Cortex of kidney (tissue), 1 donor: ENCODE data around the gene EXOC4.
"Not testable (repeated sequence)": the region's sequence is repeated elsewhere in the genome, so short reads cannot be mapped to it uniquely, and the experiment has no call there.

Experiments
- DNase-seq: peaks from one replicate; lab custom pipeline; 2025; lab: John Stamatoyannopoulos, UW

EXOC4 gene

DNA sequence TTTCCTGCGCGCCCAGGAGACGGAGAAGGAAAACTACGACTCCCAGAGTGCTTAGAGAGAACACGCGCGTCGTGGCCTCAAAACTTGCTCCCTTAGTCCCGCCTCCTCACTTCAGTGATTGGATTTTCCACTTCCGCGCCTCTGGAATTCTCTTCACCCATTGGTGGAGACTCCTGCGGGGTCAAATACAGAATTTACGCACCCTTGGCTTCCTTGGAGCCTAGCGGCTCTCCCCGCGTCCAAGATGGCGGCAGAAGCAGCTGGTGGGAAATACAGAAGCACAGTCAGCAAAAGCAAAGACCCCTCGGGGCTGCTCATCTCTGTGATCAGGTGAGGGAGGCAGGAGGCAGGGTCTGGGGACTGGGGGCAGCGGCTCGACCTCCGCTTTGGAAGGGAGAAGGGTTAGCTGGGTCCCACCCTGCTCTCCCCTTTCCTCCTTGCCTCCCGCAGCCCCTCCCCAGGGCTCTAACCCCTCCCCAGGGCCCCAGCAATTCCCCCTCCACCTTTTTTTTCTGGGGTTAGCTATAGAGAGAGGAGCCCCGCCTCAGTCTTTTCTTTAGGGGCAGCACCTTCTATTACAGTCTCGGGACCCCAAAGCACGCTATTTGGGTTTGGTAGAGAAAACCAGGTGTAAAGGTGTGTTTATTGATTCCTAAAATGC is at the start of gene EXOC4:
TSS of gene EXOC4 (plus strand) at position 221 of the 661 bp plus-strand sequence.
- no peak for DNase-seq

DNA sequence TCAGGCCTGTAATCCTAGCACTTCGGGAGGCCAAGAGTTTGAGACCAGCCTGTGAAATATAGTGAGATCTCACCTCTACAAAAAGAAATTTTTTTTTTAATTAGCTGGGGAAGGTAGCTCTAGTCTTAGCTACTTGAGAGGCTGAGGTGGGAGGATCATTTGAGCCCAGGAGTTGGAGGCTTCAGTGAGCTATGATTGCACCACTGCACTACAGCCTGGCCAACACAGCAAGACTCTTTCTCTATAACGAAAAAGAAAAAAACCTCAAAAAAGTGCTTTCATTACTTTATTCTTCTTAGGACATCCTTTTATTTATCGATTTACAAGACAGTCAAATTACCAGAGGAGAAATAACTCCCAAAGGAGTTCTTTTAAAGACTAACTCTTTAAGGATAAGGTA is 49.4 kb upstream of the EXOC4 start:
- no peak for DNase-seq

DNA sequence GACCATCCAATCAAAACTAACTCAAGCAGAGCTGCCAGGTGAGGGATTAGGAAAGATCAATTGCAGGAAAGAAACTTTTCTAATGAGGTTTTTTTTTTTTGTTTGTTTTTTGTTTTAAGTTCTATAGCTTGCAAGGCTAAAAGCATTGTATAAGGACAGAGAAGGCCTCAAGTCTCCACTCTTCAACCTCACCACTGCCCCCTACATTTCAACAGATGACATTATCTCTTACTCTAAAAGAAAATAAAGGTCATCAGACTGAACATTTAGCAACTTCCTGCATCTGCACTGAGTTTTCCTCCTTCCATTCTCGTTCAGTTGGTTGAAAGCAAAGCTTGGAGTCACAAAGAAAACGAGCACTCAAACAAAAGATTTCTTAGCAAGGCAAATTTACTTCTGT is 45.2 kb upstream of the EXOC4 start:
- no peak for DNase-seq

- DNase-seq, result not testable (repeated sequence)
These were observed 42.1 kb upstream of the EXOC4 start for GRCh38 chr7:133210817-133211216.

DNA sequence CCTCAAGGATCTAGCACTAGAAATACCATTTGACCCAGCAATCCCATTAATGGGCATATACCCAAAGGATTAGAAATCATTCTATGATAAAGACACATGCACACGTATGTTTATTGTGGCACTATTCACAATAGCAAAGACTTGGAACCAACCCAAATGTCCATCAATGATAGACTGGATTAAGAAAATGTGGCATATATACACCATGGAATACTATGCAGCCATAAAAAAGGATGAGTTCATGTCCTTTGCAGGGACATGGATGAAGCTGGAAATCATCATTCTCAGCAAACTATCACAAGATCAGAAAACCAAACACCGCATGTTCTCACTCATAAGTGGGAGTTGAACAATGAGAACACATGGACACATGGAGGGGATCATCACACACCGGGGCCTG is 39.1 kb upstream of the EXOC4 start:
- DNase-seq, result not testable (repeated sequence)

GRCh38 chr7:133217773-133218172 is 35.1 kb upstream of the EXOC4 start:
- DNase-seq, result no peak

DNA sequence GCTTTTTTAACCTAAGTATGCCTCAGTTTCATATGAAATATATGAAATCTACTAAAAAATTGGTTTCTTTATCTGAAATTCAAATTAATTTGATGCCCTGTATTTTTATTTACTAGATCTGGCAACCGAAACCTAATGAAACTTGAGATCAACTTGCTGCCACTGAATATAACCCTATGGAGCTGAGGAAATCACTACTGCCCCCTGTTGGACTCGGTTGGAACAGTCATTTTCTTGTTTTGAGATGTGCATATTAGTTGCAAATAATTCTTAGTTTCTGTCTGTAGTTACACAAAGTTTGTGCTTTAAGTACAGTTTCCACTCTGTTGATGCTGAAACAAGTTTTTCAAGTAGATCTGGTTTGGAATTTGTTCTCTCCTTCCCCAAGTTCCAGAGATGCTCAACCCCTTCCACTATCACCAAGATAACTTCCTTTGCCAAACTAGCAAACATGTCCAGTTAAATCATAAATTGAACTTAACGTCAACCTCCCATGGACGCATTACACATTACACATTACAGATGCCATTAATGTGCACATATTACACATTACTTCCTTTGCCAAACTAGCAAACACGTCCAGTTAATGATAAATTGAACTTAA is 22.2 kb upstream of the EXOC4 start:
- DNase-seq, result no peak

GRCh38 chr7:133233142-133233541 is 19.7 kb upstream of the EXOC4 start:
- no peak for DNase-seq

GRCh38 chr7:133234961-133235875 is 17.7 kb upstream of the EXOC4 start:
- DNase-seq, result no peak

DNA sequence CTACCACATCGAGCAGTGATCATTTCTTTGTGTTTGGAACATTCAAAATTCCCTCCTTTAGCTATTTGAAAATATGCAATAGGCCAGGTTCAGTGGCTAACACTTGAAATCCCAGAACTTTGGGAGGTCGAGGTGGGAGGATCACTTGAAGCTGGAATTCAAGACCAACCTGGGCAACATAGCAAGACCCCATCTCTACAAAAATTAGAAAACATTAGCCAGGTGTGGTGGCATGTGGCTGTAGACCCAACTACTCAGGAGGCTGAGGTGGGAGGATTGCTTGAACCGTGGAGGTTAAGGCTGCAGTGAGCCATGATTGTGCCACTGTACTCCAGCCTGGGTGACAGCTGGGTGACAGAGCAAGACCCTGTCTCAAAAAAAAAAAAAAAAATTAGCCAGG is 15.3 kb upstream of the EXOC4 start:
- no peak for DNase-seq

- DNase-seq, result no peak
These were observed 12.6 kb upstream of the EXOC4 start for GRCh38 chr7:133240302-133240701.

GRCh38 chr7:133246558-133246957 is 6.3 kb upstream of the EXOC4 start:
- DNase-seq, result no peak

DNA sequence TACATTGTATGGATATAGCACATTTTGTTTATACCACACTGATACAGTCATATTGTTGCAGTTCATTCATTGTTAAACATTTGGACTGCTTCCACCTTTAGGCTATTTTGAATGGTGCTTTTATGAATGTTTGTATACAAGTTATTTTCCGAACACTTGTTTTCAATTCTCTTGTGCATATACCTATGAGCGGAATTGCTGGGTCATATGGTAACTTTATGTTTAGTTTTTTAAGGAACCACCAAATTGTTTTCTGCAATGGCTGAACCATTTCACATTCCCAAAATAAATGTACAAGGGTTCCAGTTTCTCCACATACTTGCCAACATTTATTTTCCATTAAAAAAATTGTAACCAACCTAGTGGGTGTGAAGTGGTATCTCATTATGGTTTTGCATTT is 4.0 kb upstream of the EXOC4 start:
- no peak for DNase-seq

GRCh38 chr7:133252506-133252857 is 396 bp upstream of the EXOC4 start:
- no peak for DNase-seq

DNA sequence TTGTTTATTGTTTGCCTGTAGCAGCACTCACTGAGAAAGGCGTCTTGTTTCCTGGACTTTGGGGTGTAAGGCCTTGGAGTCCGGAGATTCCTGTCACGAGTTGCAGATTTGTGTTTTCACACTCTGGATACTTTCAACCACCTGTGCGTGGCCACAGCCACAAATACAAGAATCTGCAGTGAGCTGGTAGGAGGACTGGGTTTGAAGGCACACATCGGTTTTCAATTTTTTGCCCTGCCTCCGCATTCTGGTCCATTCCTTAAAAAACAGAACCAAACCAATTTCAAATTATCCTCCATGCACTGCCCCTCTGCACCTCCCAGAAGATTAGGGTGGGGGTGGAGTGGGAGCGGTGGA is 619 bp downstream of the EXOC4 start:
- DNase-seq, result no peak

GRCh38 chr7:133255486-133255885 is 2.6 kb downstream of the EXOC4 start:
- no peak for DNase-seq

DNA sequence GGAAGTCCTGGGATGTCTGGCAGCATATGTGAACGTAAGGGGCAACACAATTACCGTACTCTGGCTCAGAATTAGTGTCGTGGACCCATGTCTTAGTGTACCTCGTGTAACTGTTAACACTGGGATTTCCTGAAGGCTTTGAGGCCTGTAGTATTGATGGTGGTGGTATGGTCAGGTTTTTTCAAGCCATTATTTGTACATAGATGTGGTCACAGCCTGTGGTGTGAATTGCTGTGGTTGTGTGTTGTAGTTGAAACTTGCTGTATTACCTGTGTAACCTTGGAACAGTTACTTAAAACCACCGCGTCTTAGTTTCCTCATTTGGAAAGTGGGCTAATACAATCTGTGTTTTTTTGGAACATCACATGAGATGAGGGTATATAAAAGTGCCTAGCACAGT is 5.3 kb downstream of the EXOC4 start:
- DNase-seq, result no peak

DNA sequence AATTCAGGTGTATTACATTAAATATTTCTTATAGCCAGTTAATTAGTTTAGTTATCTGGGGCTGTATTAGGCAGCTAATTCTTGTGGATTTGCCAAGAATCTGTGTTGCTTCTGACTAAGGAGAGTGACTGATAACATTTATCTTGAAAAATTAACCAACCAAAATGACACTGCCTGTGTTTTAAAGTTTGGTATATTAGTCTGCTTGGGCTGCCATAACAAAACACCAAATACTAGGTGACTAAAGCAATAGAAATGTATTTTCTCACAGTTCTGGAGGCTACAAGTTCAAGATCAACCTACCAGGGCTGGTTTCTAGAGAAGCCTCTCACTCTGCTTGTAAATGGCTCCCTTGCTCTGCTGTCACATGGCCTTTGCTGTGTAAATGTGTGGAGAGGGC is 12.9 kb downstream of the EXOC4 start:
- DNase-seq, result no peak

GRCh38 chr7:133268355-133268754 is 15.5 kb downstream of the EXOC4 start:
- no peak for DNase-seq

DNA sequence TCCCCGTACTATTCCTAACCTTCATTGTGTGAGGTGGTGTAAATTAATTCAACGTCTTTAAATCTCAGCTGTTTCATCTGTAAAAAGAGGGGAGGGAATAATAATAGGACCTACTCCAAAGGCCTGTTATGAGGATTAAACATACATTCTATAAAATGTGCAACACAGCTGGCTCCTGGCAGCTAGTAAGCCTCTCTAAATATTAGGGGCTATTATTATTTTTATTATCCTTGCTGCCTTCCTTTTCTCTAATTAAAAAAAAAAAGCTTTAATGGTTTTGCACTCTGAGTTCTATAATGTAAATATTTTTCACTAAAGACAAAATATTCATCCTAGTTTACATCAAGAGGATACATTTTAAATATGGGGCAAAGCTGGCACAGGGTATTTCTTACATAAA is 19.5 kb downstream of the EXOC4 start:
- no peak for DNase-seq

GRCh38 chr7:133273227-133273626 is 20.3 kb downstream of the EXOC4 start:
- DNase-seq, result no peak

GRCh38 chr7:133274265-133274664 is 21.4 kb downstream of the EXOC4 start:
- DNase-seq, result no peak

DNA sequence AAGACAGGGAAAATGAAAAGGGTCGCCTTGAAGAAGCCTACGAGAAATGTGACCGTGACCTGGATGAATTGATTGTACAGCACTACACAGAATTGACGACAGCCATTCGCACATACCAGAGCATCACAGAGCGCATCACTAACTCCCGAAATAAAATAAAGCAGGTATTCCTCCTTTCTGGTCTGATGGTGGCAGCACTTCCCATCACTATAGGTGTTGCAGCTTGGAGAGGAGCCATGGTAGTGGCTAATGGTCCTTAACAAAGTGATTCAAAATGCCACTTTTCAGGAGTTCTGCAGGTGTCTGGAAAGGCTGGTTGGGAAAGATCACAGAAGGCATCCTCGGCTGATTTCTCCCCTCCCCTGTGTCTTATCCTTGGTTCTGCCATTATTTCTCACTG is 22.1 kb downstream of the EXOC4 start:
- DNase-seq, result no peak
